Stimulated activated CD4-positive, alpha-beta T cell treated with anti-CD3 and anti-CD28 coated beads, Interleukin-12 subunit alpha, Interleukin-12 subunit beta, amount 100 ng/mL, for 48 hours (primary cell): ENCODE results near the gene FLG.
"Not testable (repeated sequence)": the region's sequence is repeated elsewhere in the genome, so short reads cannot be mapped to it uniquely, and the experiment has no call there.

ENCODE experiments used
- DNase-seq, 3 donors: peaks; one replicate each; pipeline ENCODE4 v3.0.0-alpha.2; 2020; ENCODE audit warnings: low read depth in 2 of 3, low spot score in 1 of 3

The FLG gene

GRCh38 chr1:152325111-152325510 lies at the start of gene FLG:
Gene FLG (minus strand): TSS chr1:152325239. CDS start chr1:152315456, 9,783 bp downstream.
- no peak for DNase-seq

- no peak for DNase-seq
Observed at GRCh38 chr1:152374451-152374850, 49.4 kb upstream of the FLG start.

- DNase-seq = no peak
Observed at GRCh38 chr1:152372672-152373071, 47.6 kb upstream of the FLG start.

GRCh38 chr1:152367436-152367835 lies 42.4 kb upstream of the FLG start:
- DNase-seq = no peak

GRCh38 chr1:152359906-152360305 lies 34.9 kb upstream of the FLG start, which contains the start of gene FLG2:
Gene FLG2 (minus strand): TSS chr1:152360006. CDS start chr1:152358884, 1,122 bp downstream.
- no peak for DNase-seq

- DNase-seq = no peak
Observed at GRCh38 chr1:152356736-152357135, 31.7 kb upstream of the FLG start.

- no peak for DNase-seq
Observed at GRCh38 chr1:152349611-152350010, 24.6 kb upstream of the FLG start.

- DNase-seq = no peak
Observed at GRCh38 chr1:152348447-152348846, 23.4 kb upstream of the FLG start.

GRCh38 chr1:152347116-152347728 lies 22.2 kb upstream of the FLG start:
- peak in 2 of 3 donors; percentile 25 to 81 for DNase-seq

GRCh38 chr1:152344438-152344837 lies 19.4 kb upstream of the FLG start:
- DNase-seq = no peak

- no peak for DNase-seq
Observed at GRCh38 chr1:152343006-152343405, 18.0 kb upstream of the FLG start.

GRCh38 chr1:152335399-152335798 lies 10.4 kb upstream of the FLG start:
- no peak for DNase-seq

GRCh38 chr1:152328801-152329391 lies 3.9 kb upstream of the FLG start:
- DNase-seq = no peak

GRCh38 chr1:152313970-152314369 lies 11.1 kb downstream of the FLG start:
- DNase-seq = no peak

- no peak for DNase-seq
Observed at GRCh38 chr1:152313319-152313801, 11.7 kb downstream of the FLG start.

- not testable (repeated sequence) for DNase-seq
Observed at GRCh38 chr1:152312169-152312568, 12.9 kb downstream of the FLG start.

GRCh38 chr1:152309955-152310354 lies 15.1 kb downstream of the FLG start:
- DNase-seq = no peak

- not testable (repeated sequence) for DNase-seq
Observed at GRCh38 chr1:152309320-152309901, 15.6 kb downstream of the FLG start.

- not testable (repeated sequence) for DNase-seq
Observed at GRCh38 chr1:152308758-152309157, 16.3 kb downstream of the FLG start.

GRCh38 chr1:152307970-152308369 lies 17.1 kb downstream of the FLG start:
- not testable (repeated sequence) for DNase-seq

- DNase-seq = not testable (repeated sequence)
Observed at GRCh38 chr1:152306123-152306522, 18.9 kb downstream of the FLG start.

- DNase-seq = not testable (repeated sequence)
Observed at GRCh38 chr1:152304773-152305172, 20.3 kb downstream of the FLG start.
